GM19043 (cell line): ENCODE data around the gene ARHGAP15.

Experiments used
- ATAC-seq: cut with Tn5 transposase; IDR thresholded peaks from one replicate; pipeline ENCODE4 v1.9.1; 2021; ENCODE audit warnings: low read depth; ENCODE audit not compliant: unreplicated experiment

ARHGAP15 gene

DNA sequence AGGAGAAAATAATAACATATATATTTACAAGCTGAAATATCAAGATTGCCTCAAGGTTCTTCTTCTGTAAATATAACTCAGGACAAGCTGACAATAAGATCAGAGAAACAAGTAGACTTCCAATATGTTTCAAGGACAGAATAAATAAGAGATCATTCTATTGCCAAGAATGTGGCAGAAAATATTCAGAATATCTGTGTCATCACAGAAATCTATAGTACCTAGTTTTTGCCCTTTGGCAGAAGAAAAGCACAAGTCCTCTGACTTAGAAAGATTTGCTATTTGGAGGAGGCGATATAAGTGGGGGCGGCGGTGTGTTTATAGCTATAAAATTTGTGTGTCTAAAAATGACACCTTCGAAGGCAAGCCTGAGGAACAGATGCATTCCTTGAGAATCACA is 34.3 kb downstream of the ARHGAP15 start:
- no peak for ATAC-seq

DNA sequence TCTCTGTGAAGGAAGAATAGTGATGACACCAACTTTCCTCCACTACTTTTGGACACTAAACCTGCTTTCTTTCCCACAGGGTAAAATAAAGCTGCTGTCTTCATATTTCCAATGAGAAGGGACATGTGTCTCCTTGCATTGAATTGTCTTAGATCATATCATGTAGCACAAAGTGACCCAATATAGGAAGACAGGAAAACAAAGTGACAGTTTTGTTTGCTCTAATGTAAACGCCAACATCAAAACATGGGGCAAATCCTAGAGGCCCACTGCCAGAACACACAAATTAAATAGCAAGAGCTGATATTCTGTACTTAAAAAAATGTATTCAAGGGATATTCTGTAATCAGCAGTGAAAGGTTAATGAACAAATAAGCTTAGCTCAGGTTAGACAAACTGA is 36.1 kb downstream of the ARHGAP15 start:
- ATAC-seq: no peak

DNA sequence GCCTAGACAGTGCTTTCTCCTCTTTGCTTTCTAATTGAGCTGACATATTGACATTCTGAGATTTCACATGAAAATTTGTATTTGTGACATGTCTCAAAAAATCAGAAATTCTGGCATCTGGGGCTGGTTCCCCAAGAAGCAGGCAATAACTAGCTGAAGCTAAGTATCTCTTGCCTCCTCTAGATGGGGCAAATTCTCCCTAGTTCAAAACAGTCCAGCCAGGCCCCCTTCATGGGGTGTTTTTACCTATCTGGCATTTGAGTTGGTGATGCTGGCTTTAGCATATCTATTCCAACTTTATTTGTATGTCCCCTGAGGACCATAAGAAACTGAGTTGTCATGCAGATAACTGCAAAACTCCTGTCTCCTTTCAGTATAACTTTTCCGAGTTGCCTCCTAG is 39.9 kb downstream of the ARHGAP15 start:
- ATAC-seq: no peak

DNA sequence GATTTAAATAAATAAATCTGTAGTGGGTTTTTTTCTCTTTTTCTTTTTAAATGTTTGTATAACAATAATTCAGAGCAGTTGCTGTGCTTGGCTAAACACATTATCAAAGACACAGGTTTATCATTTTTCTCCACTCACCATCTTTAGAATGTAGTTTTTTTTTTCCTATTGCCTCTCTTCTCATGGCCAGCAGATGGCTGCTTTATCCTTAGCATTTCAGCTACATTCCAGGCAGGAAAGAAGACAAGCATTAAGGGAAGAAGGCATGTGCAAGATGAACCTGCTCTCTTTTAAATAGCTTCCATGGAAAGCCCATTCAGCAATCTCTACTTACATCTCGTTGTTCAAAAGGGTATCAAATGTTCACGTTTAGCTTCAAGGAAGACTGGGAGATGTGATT is 42.6 kb downstream of the ARHGAP15 start:
- no peak for ATAC-seq

DNA sequence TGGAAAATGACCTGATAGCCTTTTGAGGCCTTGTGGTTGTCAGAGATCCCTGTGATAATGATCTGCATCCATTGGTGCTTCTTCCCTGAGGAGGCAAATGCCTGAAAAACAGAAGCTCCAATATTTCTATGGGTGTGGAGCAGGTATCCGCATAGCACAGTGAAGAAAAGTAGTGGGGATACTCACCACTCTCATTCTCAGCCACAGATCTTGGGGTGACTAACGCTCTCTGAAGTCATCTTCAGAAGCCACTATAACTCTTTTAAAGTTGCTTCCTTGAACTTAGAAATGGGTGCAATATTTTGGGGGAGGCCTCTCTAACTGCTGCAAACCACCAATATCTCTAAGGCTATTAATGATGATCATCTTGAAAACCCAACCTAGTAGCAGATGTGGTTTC is 46.2 kb downstream of the ARHGAP15 start:
- ATAC-seq: no peak

GRCh38 chr2:143176606-143177005 is 47.4 kb downstream of the ARHGAP15 start:
- ATAC-seq: peak; percentile 28

DNA sequence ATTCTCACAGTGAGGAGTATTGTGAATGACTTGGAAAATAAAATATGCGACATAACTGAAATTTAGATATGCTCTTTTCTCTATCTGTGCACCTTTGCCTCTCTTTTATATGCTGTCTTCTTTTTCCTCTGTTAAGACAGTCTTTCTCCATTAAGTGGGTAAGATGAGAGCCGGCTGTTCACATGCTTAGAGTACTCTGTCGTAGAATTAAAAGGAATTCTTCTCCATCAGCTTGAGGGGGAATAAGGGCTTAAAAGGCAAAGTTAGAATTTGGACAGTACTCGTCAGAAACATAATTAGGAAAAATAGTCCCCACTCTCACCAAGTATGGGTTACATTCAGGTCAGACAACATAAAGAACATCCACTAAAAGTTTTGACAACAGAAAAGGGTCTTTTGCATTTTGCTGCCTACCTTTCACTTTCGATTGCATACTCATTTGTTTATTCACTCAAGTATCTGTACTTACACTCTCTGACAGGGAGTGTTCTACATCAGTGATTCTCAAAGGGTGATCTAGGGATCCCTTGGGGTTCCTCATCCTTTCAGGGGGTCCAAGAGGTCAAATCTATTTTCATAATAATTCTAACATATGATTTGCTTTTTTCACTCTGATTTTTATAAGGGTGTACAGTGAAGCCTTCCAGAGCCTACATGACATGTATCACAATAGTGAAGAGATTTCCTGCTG is 48.0 kb downstream of the ARHGAP15 start:
- ATAC-seq: peak; percentile 96

- ATAC-seq: no peak
Observed at GRCh38 chr2:143181494-143181893, 52.3 kb downstream of the ARHGAP15 start.

DNA sequence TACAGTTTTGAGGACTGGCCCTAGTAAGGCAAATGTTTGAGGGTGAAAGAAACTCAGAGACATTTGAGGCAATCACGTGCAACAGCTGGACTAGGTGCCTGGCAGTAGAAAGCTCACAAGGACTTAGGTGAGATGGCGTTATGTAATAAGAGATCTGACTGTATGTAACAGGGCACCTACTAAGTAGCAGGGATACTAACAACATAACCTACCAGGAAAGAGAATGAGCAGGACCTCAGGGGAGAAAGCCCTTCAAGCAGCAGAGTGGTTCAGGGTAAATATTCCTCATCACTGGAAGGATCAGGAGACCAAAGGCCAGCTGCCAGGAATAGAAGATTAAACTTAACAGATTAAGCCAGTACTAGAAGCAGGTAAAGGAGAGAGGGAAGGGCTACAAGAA is 53.4 kb downstream of the ARHGAP15 start:
- ATAC-seq: no peak

DNA sequence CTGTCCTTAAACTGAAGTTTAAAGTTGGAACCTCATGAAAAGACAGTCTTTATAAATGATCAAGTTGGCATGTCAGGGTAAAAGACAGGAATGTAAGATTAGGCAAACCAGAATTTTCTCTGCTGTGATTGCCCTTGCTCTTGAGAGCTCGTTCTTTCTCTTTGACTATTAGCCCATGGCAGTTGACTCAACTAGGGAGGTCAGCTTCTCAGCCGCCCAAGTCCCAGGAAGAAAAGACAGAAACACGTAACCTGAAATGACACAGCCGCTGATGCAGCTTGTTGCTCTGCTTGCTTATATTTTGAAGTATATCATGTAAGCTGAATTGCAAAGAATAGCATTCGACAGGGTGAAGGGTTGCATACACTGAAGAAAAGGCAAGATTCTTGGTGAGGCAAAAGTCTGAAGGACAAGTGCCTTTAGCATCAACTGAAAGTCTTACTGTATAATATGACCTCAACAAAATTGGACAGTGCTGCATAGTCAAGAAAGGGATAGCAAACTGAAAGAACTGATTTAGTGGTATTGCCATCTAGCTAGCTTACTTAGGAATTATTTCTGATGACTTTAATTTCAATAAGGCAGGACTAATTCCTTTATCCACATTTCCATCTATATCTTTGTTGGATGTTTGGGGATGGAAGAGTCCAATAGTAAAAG is 54.7 kb downstream of the ARHGAP15 start:
- ATAC-seq: peak; percentile 80

- ATAC-seq: no peak
Observed at GRCh38 chr2:143186876-143187275, 57.7 kb downstream of the ARHGAP15 start.

DNA sequence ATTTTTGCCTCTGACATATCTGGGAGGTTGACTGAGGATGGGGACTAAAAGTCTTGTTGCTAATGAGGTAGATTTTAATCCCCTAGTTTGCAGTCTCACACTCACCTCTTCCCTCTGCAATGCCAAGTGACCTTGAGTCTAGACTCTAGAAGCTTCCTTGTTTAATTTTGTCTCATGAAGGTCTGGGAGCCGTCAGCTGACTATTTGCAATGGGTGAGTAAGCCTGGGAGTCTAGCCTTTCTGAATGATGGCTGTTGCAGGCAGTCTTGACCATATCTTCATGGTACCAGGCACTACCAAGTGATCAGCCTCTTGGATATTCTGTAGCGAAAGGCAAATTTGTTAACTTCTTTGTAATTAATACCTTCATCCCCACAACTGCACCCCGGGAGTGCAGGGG is 61.2 kb downstream of the ARHGAP15 start:
- ATAC-seq: no peak

GRCh38 chr2:143192106-143192505 is 62.9 kb downstream of the ARHGAP15 start:
- ATAC-seq: no peak

DNA sequence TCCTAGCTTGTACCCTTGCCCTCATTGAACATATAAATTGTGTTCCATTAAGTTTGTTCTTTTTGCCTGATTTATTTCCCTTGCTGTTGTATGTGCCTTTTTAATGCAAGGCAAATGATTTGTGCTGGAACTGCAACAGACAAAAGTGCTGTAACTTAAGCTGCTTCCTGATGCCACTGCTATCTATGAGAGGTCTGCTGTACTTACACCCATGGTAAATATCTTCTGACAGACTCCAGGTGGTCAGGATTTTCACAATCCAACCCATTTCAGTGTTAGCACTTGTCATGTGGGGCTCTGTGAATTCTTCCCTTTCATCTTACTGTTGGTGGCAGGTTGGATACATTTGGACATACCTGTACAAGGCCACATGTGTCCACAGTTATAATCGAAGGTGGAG is 63.5 kb downstream of the ARHGAP15 start:
- no peak for ATAC-seq

GRCh38 chr2:143193121-143193520 is 63.9 kb downstream of the ARHGAP15 start:
- no peak for ATAC-seq

- no peak for ATAC-seq
Observed at GRCh38 chr2:143195511-143195910, 66.3 kb downstream of the ARHGAP15 start.

- ATAC-seq: no peak
Observed at GRCh38 chr2:143204062-143204461, 74.8 kb downstream of the ARHGAP15 start.

DNA sequence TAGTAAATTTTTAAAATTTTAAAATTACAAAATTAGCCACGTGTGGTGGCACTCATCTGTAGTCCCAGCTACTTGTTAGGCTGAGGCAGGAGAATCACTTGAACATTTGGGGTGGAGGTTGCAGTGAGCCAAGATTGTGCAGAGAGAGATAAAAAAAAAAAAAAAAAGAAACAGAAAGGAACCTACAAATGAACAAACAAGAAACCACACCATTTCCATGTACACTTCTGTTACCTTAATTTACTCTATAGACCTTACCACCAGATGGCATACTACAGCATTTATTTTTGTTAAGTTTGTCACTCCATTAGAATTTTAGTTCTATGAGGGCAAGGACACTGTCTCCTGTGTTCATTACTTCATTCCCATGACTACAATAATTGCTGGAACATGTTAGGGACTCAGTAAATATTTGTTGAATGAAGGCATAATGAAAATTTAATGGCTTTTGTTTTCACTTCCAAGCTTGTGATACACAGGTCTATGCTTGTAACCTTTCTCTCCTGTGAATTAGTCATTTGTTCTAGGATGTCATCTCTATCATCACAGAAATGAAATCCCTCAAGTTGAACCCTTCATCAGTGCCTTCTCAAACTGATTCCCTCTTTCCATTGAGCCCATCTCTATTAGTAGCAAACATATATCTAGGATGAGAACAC is 76.0 kb downstream of the ARHGAP15 start:
- ATAC-seq: no peak

- ATAC-seq: no peak
Observed at GRCh38 chr2:143209570-143210445, 80.6 kb downstream of the ARHGAP15 start.

DNA sequence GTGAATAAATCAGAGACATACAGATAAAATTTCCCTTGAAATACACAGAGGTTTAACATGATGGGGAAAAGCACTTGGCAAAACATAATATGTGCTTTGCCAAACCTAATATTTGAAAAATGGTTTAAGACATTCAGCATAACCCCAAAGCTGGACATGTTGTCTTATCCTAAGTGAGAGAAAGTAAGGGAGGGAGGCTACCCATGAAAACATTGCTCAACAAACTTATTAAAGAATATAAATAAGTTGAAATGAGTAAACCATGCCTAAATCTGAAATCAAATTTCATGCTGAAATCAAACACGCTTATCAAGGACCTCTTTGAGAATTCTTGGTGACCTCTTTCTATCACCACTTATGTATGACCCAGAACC is 81.2 kb downstream of the ARHGAP15 start:
- no peak for ATAC-seq

- no peak for ATAC-seq
Observed at GRCh38 chr2:143217512-143218115, 88.4 kb downstream of the ARHGAP15 start.
